Measurements from ENCODE around the gene JUP. TPM values are rescaled to one million over a fixed set of nuclear protein-coding genes. Genes with fewer than 3 reads are reported as not detected.
A peak's percentile ranks its signal among the peaks of the same experiment; 100 is the strongest.

JUP gene
- total RNA-seq, 4 donors from 2014 or later, result 709 to 2,355 (median 1,148) TPM

DNA sequence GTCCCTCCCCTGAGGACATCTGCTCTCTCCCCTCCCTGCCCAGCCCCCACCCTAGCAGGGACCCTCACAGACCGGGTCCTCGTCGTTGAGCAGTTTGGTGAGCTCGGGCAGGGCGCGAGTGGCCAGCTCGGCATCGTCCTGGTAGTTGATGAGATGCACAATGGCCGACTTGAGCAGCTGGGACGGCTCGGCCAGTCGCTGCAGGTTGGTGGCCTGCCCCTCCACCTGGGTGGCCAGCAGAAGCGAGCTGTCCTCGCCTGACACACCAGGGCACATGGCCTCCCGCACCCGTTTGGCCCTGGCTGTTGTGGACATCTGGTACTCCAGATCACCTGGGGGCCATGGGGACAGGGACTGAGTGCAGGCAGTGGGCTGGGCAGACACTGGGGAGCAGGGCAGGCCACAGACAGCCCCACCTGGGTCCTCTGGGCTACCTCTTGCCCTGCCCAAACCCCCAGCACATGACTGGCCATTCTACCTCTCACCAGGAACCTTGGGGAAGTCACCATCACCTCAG is 17.1 kb downstream of the JUP start:
- no peak overlapping the region for H3K4me3 ChIP-seq
- 60 to 90% methylated on average over 1 to 2 of the region's 16 CpGs for WGBS, 2 donors
- H3K27me3 ChIP-seq, result no peaks in the 10 kb centered on the region
- peaks cover 26 to 53% (median 32%) of the 10 kb centered on the region in 3 donors for H3K4me1 ChIP-seq
- H3K9me3 ChIP-seq, result no peaks in the 10 kb centered on the region
- intact Hi-C loops (cut with DNase I), result no loop called here
- peak overlapping the region in 2 of 4 donors; percentile 98 to 99 for H3K27ac ChIP-seq
- DNase-seq, result no peak
- H3K36me3 ChIP-seq, result peaks cover 56 to 81% (median 59%) of the 10 kb centered on the region in 3 donors
- no peak for TF ChIP-seq CTCF (IDR thresholded peaks at IDR 0.05)
- no peak for TF ChIP-seq POLR2A (IDR thresholded peaks at IDR 0.05)

DNA sequence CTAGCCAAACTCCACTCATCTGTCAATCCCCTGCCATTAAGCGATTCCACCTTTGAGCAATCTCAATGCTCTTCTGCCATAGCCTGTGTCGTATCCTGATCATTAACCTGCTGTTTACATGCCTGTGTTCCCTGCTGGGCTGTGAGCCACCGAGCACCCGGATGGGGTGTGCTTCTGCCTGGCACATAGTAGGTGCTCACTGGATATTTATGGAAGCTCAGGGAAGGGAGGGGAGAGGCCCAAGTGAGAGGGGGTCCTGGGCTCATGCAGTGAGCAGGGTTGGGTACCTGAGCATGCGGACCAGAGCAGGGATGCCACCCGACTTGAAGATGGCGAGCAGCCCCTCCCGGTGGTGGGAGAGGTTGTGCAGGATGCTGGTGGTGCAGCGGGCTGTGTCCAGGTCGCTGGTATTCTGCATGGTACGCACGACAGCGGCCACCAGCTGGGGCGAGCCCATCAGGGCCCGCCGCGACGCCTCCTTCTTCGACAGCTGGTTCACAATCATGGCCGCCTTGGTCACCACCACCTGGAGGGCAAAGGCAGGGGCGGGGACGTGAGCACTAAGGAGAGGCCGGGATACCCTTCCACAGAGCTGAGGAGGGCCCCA is 17.7 kb downstream of the JUP start:
- peaks cover 56 to 83% (median 64%) of the 10 kb centered on the region in 3 donors for H3K36me3 ChIP-seq
- peaks cover 22 to 47% (median 26%) of the 10 kb centered on the region in 3 donors for H3K4me1 ChIP-seq
- H3K27me3 ChIP-seq, result no peaks in the 10 kb centered on the region
- intact Hi-C loops (cut with DNase I), result no loop called here
- no peak for DNase-seq
- TF ChIP-seq CTCF (IDR thresholded peaks at IDR 0.05) (no peak), POLR2A (IDR thresholded peaks at IDR 0.05) (no peak)
- peak overlapping the region in 2 of 4 donors; percentile 98 to 99 for H3K27ac ChIP-seq
- WGBS, 2 donors, result 92 to 93% methylated on average over 7 to 16 of the region's 23 CpGs
- H3K9me3 ChIP-seq, result no peaks in the 10 kb centered on the region
- no peak overlapping the region for H3K4me3 ChIP-seq

DNA sequence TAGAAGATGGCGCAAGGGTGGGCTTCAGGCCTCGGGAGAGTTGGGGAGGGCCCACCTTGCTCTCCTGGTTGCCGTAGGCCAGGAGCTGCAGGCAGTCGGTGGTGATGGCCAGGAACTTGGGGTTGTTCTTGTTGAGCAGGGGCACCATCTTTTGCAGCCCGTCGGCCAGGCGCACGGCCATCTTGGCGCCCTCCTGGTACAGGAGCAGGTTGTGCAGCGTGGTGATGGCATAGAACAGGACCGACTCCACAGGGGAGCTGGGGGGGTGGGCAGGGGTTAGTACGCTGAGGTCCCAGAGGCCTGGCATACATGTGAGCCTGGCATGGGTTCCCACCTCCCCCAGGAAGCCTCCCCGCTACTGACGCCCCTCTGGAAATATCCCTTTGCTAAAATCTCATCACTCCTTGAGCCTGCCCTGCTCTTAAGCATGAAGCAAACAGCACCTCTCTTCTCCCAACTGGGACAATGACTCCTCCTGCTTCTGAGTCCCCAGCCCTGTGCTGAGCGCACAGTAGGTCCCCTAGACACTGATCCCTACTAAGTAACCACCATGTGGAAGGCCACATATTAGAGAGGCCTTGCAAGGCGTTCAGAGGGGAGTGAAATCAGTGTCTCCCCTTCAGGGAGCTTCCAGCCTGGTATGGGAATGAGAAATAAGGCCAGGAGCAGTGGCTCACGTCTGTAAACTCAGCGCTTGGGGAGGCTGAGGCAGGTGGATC is 19.0 kb downstream of the JUP start:
- TF ChIP-seq POLR2A (IDR thresholded peaks at IDR 0.05) (no peak), CTCF (IDR thresholded peaks at IDR 0.05) (no peak)
- 91 to 92% methylated on average over 10 to 12 of the region's 18 CpGs for WGBS, 2 donors
- intact Hi-C loops (cut with DNase I), result no loop called here
- H3K4me1 ChIP-seq, result peaks cover 12 to 34% (median 13%) of the 10 kb centered on the region in 3 donors
- peaks cover 68 to 96% (median 77%) of the 10 kb centered on the region in 3 donors for H3K36me3 ChIP-seq
- DNase-seq, result no peak
- H3K27me3 ChIP-seq, result no peaks in the 10 kb centered on the region
- H3K27ac ChIP-seq, result no peak overlapping the region
- no peak overlapping the region for H3K4me3 ChIP-seq
- H3K9me3 ChIP-seq, result no peaks in the 10 kb centered on the region

DNA sequence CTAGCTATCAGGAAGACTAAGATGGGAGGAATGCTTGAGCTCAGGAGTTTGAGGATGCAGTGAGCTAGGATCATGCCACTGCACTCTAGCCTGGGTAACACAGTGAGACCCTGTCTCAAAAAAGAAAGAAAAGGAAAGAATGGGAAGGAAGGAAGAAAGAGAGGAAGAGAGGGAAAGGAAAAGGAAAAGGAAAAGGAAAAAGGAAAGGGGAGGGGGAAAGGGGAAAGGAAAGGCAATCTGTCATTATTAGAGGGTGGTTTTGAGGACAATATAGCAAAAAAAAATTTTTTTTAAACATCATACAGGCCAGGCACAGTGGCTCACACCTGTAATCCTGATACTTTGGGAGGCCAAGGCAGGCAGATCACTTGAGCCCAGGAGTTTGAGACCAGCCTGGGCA is 20.4 kb downstream of the JUP start:
- TF ChIP-seq CTCF (IDR thresholded peaks at IDR 0.05), result no peak
- TF ChIP-seq POLR2A (IDR thresholded peaks at IDR 0.05), result no peak
- intact Hi-C loops (cut with DNase I), result no loop called here

DNA sequence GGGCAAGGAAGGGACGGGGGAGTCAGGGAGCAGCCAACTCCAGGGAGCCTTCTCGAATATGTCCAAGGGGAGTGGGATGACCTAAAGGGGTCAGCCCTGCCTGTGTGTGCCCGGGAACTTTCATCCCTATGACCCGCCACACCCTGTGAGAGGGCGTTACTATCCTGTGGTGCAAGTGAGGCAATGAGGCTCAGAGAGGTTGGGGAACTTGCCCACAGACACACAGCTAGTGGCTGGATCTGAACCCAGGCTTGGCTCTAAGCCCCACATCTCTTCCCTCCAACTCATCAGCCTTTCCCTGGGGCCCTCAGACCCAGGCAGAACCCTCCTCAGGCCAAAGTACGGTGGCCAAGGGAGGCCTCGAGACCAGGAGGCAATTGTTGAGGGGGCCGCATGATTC is 23.2 kb downstream of the JUP start:
- Histone ChIP-seq H3K9me3 (no peaks in the 10 kb centered on the region), H3K27ac (peak overlapping the region in 2 of 4 donors; percentile 21 to 59), H3K36me3 (peaks cover 63 to 100% (median 82%) of the 10 kb centered on the region in 3 donors), H3K4me1 (peaks cover 0 to 8% (median 0%) of the 10 kb centered on the region in 3 donors), H3K4me3 (no peak overlapping the region), H3K27me3 (no peaks in the 10 kb centered on the region)
- TF ChIP-seq POLR2A (IDR thresholded peaks at IDR 0.05), result no peak
- TF ChIP-seq CTCF (IDR thresholded peaks at IDR 0.05), result no peak
- DNase-seq, result no peak
- intact Hi-C loops (cut with DNase I), result no loop called here
- 91 to 95% methylated on average over 3 to 7 of the region's 8 CpGs for WGBS, 2 donors

More for the DNA sequence above, 20.4 kb downstream of the JUP start:
- Histone ChIP-seq H3K9me3 (no peaks in the 10 kb centered on the region), H3K27me3 (no peaks in the 10 kb centered on the region), H3K4me1 (peaks cover 0 to 20% (median 2%) of the 10 kb centered on the region in 3 donors), H3K4me3 (no peak overlapping the region), H3K36me3 (peaks cover 66 to 100% (median 82%) of the 10 kb centered on the region in 3 donors), H3K27ac (peak overlapping the region in 1 of 4 donors; percentile 21)
- no peak for DNase-seq

Data from esophagus squamous epithelium (tissue), 5 donors.